HG03135 (cell line): Measurements from ENCODE around the gene SPTSSA.
"Not testable (repeated sequence)": the region's sequence is repeated elsewhere in the genome, so short reads cannot be mapped to it uniquely, and the experiment has no call there.

Experiments used
- ATAC-seq: cut with Tn5 transposase; IDR thresholded peaks from one replicate; pipeline ENCODE4 v1.9.1; 2021; ENCODE audit warnings: mild to moderate bottlenecking, moderate library complexity; ENCODE audit not compliant: unreplicated experiment

SPTSSA gene

DNA sequence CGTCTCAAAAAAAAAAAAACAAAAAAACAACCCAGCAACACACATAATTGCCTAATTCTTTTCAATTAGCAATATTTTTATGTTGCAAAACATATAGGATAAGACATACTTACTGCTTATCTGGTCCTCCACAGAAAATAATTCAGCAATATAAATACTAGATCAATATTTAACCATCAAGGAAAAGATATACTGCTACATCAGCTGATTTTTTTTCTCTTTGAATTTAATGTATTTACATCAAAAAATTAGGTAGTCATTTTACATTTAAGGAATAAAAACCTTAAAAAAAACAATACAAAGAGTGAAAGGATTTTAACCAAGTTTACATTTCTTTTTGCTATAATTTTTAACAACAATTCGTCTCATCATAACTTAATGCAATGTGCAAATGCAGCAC lies 28.1 kb downstream of the SPTSSA start:
- ATAC-seq = no peak

DNA sequence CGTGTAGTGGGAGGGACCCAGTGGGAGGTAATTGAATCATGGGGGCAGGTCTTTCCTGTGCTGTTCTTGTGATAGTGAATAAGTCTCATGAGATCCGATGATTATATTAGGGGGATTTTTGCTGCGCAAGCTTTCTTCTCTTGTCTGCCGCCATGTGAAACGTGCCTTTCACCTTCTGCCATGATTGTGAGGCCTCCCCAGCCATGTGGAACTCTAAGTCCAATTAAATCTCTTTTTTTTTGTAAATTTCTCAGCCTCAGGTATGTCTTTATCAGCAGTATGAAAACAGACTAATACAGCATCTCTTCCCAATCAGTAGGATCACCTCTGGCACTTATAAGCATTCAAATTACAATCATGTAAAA lies 34.0 kb downstream of the SPTSSA start:
- ATAC-seq = not testable (repeated sequence)

DNA sequence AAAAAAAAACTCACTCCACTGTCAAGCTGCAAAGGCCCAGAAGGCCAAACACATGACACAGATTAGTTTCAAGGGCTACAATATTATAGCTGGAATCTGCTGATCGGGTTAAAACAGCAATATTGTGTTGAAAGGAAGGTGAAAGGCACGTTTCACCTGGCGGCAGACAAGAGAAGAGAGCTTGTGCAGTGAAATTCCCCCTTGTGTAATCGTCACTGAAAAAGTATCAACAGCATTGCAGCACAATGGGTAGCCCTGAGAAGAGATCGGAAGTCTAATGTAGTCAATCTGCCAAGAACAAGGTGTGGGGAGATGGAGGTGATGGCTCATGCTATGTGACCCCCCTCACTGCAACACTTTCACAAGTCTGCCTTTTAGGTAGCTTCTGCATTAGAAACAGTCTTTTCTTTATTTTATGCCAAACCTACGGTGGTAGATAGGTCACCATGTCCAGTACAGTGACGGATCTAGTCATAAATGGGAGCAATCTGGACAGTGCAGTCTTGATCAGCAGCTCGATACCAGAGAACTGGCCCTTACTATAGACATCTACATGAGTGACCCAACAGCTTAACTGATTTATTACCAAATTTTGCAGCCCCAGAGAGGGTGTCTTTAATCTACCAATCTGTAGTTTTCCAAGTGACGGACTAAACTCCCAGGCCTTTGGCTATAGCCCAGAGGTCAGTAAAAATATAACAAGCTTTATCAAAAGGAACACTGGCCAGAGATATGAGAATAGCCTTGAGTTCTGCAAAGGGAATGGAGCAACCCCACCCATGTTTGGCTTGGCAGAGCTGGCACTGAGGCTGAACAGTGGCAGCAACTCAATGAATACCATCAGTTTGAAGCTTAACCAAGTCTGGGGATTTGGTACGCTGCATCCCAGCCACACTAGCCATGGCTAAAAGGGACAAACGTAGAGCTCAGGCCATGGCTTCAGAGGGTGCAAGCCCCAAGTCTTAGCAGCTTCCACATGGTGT lies 35.4 kb downstream of the SPTSSA start:
- no peak for ATAC-seq

DNA sequence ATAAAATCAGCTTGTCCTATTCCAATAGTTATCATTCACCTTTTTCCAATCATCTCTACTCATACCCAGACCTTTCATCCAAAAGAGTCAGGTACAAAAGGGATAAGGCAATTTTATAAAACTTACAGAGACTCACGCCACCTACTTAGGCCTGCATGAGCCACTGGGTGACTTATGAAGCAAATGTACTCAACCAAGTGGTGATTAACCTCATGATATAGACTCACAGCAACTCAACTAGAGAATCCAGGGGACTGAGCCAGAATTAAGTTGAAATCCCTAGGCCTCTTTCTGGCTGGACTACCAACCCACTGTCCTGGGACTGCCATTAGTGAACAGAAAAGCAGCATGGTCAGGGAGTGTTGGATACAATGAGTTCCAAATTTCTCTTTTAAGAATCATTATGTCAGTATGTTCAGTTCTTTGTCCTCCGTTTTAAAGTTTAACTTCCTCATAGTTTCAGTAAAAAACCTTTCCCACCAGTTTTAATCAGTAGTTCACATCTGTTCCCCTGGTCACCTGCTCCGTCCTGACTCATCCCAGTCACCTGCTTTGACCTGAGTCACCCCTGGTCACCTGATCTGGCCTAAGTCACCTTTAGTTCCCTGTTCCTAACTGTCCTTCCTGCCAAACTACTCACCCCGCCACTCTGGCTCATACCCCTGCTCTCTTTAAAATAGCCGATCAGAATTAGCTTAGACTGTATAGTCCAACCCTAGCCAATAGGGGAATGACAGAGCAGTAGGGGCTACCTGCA lies 36.8 kb downstream of the SPTSSA start:
- ATAC-seq = no peak

DNA sequence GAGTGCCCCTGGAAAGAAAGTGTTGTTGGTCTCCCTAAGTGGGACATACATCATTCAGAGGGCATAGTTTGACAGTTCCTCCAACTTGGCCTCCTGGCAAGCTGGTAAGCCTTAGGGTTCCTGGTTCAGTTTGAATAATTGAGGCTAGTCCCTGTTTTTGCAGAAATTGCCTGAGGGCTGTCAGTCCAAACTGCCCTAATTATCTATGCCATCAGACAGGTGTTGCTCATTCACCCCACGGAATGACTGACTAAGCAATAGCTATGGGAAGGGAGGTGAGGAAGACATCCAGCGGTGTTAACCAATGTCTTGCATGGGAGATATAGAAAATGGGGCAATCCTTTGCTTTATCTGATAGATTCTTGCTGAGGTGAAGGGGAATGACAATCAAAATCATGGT lies 37.6 kb downstream of the SPTSSA start:
- no peak for ATAC-seq

DNA sequence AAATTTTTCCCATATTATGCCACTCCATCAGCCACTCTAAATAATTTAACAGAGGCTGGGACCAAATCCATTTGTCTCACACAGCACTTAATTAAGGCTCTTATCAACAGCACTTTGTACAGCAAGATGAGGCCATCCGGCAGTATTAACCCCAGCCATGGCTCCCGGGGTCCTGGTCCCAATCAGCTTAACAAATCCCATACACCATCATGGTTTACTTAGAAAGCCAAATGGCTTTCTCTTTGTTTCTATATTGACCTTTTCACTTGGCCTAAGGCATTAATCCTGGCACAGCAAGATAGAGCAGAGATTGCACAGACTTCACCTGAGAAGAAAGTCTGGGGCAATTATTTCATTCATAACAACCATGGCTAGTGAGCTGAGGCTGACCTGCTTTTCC lies 38.6 kb downstream of the SPTSSA start:
- no peak for ATAC-seq

DNA sequence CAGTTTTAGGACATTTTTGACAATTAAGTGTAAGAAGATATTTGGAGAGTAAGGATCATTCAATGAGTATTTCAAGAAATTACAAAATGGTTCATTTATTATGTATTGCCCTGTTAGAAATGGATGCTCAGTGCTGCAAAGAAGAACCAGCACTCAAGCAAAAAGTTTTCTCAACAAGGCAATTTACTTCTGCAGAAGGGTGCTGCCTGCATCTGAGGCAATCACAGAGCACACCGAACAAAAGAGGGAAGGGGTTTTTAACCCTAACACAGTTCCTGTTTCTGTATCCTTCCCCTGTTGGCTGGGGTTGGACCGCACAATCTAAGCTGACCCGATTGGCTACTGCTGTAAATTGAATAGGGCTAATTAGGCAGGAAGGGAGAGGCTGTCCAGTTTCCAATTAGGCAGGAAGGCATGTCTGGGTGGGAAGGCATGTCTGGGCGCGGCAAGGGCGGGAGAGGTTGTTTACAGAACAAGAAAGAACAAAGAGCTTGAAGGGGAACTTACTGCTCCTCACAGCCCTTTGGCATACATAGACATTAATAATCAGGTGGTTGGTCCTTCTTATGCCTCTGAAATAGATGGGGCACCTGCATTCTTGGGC lies 41.4 kb downstream of the SPTSSA start:
- no peak for ATAC-seq

DNA sequence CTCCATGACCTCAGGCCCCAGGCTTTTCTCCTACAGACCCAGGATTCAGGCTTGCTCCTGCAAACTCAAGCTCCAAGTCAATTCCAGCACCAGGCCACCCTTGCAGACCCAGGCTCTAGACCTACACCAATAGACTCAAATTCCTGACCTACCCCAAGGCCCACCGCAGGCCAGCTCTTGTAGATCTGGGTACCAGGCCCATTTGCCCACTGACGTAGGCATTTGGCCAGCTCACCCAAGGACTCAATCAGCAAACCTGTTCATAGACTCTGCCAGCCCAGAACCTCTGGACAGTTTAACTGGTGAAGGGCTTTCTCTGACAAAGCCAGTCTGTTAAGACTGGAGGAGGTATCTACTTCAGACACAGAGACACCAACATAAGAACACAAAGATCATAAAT lies 52.3 kb downstream of the SPTSSA start:
- ATAC-seq = no peak

DNA sequence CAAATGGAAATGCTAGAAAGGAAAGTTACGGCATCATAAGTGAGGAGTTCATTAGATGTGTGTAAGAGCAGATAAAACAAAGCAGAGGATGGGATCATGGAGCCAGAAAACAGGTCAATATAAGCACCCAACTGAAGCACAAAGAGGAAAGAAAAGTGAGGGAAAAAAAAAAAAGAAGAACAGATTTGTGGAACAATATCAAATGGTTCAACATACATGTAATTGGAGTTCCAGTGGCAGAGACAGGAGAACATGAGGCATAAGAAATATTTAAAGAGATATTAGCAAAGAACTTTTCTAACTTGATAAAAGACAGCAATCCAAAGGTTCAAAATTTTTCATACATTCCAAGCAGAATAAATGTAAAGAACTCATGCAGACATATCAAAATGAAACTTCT lies 54.1 kb downstream of the SPTSSA start:
- ATAC-seq = no peak

DNA sequence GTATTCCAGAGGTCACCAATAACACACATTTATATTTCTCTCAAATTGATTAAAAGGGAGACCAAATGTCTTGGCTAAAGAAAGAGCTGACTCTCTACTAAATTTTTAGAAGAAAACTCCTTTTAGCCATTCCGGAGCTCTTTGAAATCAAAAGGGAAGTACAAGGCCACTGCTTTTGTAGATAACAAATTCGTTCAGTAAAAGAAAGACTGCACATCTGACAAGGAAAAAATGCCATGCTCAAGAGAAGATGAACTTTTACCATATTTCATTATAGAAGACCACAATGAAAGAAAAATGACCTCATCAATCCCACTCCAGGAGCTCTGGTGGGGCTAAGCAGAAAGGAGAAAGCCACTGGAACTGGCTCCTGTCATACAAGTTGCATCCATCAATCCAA lies 57.6 kb downstream of the SPTSSA start:
- no peak for ATAC-seq

DNA sequence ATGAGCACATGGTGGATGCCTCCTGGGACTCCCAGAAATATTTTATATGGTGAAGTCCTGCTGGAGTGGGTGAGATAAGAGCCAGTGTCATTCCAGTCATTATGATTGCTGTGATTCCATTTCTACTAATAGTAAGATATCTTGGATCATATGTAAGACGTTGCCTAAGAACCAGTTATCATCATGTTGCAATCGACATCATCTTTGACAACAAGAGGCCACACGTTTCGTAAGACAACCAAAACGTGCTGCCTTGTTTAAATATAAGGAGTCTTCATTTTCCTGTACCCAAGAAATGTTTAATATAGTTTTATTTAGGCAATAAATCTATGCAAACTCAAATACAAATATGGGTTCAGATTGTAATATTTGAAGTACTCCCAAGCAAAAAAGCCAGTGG lies 58.4 kb downstream of the SPTSSA start:
- no peak for ATAC-seq

DNA sequence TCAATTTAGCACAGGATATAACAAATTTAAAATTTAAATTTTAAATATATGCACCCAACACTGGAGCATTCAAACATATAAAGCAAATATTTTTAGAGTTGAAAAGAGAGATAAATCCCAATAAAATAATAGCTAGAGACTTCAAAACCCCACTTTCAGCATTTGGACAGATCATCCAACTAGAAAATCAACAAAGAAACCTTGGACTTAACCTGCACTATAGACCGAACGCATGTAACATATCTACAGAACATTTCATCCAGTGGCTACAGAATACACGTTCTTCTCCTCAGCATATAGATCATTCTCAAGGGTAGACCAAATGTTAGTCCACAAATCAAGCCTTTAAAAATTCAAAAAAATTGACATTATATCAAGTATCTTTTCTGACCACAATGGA lies 64.0 kb downstream of the SPTSSA start:
- no peak for ATAC-seq

DNA sequence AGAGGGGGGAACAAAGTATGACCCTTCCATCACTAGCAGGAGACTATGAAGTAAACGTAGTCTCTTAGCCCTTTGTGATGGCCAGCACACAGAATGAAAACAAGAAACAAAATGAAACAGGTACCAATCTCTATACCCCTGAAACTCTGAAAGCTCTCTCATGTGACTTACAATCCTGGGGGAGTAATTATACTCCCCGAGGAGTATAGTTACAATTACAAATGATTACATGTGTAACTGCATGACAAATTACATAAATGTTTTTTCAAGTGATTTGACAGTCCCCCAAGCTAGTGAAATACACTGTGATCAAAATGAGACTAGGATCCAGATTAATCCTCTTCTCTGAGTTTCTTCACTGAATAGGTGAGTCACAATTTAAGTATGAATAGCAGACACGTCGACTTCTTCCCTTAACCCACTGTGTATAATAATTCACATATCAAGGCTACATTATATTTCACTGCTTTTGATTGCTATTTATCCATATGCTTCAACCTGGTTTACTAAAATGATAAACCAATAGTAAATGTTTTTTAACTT lies 74.0 kb downstream of the SPTSSA start:
- ATAC-seq = no peak

DNA sequence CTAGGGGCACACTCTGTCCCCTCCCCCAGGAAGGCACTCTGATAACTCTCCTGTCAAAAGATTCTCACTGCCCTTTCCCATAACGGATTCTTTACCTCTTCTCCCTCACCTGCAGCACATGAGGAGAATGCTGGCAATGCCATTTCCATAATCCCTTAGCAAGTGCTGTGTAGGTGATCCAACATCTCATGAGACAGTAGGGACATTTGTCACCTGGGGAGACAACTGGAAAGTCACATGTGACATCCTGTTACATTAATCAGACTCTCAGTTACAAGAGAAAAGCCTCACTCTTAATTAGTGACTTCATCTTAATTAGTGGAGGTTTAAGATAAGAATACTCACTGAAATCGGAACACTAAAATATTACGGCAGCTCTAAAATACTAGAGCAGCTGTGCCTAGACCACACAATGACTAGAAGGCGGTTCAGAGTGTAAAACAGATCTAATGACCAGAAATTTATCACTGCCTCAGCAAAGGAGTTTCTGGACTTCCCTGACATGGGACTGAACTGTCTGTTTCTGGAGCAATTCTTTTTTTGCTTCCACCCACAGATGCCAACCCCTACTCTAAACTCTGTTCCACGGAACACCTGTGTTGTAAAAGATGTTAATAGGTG lies 75.1 kb downstream of the SPTSSA start:
- ATAC-seq = no peak

DNA sequence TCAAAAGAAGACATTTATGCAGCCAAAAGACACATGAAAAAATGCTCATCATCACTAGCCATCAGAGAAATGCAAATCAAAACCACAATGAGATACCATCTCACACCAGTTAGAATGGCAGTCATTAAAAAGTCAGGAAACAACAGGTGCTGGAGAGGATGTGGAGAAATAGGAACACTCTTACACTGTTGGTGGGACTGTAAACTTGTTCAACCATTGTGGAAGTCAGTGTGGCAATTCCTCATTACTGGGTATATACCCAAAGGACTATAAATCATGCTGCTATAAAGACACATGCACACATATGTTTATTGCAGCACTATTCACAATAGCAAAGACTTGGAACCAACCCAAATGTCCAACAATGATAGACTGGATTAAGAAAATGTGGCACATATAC lies 76.2 kb downstream of the SPTSSA start:
- not testable (repeated sequence) for ATAC-seq

DNA sequence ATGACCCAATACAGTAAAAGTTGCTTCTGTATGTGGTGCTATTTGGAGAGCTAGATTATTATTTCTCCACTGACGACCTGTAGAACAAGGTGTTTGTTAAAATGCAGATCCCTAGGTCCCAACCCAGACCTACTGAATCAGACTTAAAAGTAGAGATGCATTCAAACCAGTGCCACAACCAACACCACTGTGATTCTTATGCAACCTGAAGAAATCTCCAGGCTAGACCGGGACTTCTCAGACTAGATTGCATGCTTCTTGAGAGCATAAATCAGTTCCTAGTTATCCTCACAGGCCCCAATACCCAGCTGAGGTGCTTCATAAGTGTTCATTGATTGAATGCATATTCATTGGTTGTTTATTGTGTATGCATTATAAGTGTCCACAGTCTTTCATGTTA lies 78.2 kb downstream of the SPTSSA start:
- ATAC-seq = no peak
